HepG2 (cell line): Measurements from ENCODE around the gene PANK4.

Source experiments
- POLR2AphosphoS5 ChIP-seq: IDR thresholded peaks from 2 replicates; pipeline ENCODE4 v1.6.1; 2012; ENCODE audit warnings: low read depth, low read length
- ZNF232 ChIP-seq: sonication (generic); formaldehyde crosslinking; IDR thresholded peaks from 2 replicates; pipeline ENCODE4 v1.4.0; 2020; ENCODE audit warnings: missing genetic modification reagents, borderline replicate concordance
- ZNF274 ChIP-seq: sonication (generic); formaldehyde crosslinking; IDR thresholded peaks from 2 replicates; pipeline ENCODE4 v1.5.1; 2020; ENCODE audit warnings: mild to moderate bottlenecking, missing genetic modification reagents
- ZNF318 ChIP-seq: sonication (generic); formaldehyde crosslinking; IDR thresholded peaks from 2 replicates; pipeline ENCODE4 v1.4.0; 2020; ENCODE audit warnings: mild to moderate bottlenecking, missing genetic modification reagents

- TF ChIP-seq ZNF232 (CRISPR knock-in tag) (no peak), POLR2AphosphoS5 (no peak), ZNF318 (CRISPR knock-in tag) (no peak), ZNF274 (no peak)
Measured at GRCh38 chr1:2474104-2474844, 52.1 kb downstream of the PANK4 start.
